GM19193 (cell line): ENCODE results near the gene LRRC36.

Experiments used
- POLR2A ChIP-seq: IDR thresholded peaks from 4 replicates; pipeline ENCODE4 v1.6.1; 2011; ENCODE audit not compliant: insufficient read depth, insufficient read length; ENCODE audit errors: extremely low read depth

LRRC36 gene

GRCh38 chr16:67415872-67416793 is 89.5 kb downstream of the LRRC36 start, which contains the start of gene ZDHHC1:
Gene ZDHHC1, minus strand, starts transcription at chr16:67416477. Its CDS starts 8,702 bp downstream, at chr16:67407775.
- TF ChIP-seq POLR2A: no peak

DNA sequence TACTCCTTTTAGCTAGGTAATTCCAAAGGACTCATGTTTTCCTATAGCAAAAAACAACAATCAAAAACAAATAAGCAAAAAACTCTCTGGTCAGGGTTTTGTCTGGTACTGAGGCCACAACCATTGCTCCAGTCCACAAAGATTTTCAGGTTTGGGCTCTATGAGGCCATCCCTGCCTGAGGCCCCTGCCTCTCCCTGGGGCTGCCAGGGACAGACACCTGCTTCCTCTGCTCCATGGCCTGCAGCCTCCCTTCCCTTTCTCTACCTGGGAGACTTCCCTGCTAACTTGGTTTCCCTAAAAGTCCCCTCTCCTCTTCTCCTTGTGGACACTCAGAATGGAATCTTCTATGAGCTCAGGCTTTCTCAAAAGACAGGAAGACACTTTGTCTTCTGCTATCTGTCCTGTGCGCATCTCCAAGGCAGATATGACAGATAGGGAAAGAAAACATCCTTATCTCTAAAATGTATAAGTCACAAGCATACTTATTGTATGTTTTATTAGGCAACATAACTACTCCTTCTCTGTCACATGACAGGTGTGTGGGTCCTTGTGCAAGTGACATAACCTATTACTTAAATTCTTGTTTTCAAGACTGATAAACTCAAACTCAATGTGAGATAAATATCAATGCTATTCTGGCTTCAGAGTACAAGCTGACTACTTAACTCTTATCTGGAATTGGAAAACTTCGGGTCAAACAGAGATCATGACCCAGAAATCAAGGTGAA is 90.9 kb downstream of the LRRC36 start:
- TF ChIP-seq POLR2A: no peak

DNA sequence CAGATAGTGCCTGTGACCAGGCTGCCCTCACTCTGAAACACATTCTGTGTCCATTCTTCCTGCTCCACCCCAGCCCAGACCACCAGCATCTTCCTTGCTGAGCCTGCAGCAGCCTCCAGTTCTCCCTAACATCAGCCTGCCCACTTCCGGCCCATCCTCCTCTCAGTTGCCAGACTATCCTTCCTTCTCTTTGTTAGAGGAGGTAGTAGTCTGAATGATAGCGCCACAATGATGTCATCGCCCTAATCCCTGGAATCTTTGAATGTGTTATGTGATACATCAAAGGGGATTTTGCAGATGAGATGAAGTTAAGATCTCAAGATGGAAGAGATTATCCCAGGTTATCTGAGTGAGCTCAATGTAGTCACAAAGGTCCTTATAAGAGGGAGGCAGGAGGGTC is 92.9 kb downstream of the LRRC36 start:
- no peak for TF ChIP-seq POLR2A

DNA sequence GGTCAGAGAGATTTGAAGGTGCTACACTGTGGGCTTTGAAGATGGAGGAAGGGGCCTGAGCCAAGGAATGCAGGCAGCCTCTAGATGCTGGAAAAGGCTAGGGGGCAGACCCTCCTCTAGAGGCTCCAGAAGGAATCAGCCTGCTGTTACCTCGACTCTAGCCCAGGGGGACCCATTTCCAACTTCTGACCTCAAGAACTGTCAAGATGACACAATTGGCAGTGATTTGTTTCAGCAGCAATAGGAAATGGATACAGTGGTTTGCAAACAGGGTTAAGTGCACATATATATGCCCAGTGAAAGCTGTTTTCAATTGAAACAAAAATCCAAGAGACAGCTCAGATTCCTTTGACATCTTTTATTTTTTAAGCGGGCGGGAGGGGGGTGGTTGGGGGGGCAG is 93.3 kb downstream of the LRRC36 start:
- no peak for TF ChIP-seq POLR2A

DNA sequence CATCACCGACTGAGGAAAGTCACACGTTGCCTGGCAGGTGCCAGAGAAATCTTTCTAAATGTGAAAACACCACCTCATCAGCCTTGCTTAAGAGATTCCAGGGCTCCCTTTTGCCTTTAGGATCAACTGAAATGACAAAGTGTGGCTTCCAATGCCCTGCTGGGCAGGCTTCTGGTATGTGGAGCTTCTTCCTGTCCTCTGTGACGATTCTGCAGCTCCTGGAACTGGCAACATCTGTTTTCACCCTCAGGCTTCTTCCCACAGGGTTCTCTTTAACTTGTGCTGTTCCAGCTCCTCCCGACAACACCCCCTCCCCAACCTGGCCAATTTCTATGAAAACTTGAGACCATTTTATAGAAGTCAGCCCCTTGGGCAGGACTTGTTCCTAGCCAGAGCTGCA is 94.4 kb downstream of the LRRC36 start:
- TF ChIP-seq POLR2A: no peak

GRCh38 chr16:67423015-67423414 is 96.4 kb downstream of the LRRC36 start:
- no peak for TF ChIP-seq POLR2A

GRCh38 chr16:67423611-67424260 is 97.1 kb downstream of the LRRC36 start:
- no peak for TF ChIP-seq POLR2A

GRCh38 chr16:67424261-67424615 is 97.6 kb downstream of the LRRC36 start:
- TF ChIP-seq POLR2A: no peak

- TF ChIP-seq POLR2A: no peak
Observed at GRCh38 chr16:67425061-67425460, 98.4 kb downstream of the LRRC36 start.

DNA sequence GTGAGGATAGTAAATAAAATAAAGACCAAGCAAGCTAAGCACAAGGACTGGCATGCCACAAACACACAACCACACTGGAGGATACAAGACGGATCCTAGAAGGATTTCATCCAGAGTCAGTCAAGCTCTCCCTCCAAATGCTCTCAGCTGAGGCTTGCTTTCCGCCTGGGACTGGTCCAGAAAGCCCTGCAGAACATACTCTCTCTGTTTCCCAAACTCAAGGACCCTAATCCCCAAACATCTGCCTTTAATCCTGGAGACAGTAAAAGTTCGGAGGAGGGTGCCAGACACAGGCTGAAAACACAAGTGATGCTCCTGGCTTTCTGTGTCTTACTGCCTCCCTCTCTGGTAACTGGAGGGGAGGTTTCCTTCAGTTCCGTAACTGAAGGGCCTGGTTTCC is 99.0 kb downstream of the LRRC36 start:
- TF ChIP-seq POLR2A: no peak

GRCh38 chr16:67426022-67426421 is 99.4 kb downstream of the LRRC36 start:
- no peak for TF ChIP-seq POLR2A

- no peak for TF ChIP-seq POLR2A
Observed at GRCh38 chr16:67426950-67427349, 100.3 kb downstream of the LRRC36 start.

DNA sequence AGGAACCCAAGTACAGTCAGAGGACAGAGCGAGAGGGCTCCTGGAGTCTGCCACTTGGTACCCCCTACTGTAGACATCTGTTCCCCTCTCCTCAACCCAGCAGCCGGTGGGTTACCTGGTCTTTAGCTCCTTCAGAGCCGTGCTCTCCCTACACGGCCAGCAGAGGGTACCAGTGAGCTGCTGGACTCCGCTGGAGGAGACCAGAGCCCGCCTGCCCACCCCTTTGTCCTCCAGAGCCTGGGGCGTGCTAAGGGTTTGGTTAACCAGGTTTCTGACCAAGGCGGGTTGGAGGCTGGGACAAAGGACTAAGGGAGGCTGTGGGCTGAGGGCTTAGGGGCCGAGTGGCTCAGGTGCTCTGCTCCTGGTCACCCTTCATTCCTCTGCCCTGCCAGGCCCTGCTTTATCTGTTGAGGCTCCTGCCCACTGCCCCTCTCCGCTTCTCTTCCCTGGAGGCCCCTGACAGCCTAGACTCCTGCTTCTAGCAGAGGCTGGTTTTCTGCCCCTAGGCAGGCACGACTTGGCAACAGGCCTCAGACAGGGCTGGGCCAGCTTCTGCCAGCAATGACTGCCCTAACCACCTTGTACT is 101.6 kb downstream of the LRRC36 start:
- TF ChIP-seq POLR2A: no peak

DNA sequence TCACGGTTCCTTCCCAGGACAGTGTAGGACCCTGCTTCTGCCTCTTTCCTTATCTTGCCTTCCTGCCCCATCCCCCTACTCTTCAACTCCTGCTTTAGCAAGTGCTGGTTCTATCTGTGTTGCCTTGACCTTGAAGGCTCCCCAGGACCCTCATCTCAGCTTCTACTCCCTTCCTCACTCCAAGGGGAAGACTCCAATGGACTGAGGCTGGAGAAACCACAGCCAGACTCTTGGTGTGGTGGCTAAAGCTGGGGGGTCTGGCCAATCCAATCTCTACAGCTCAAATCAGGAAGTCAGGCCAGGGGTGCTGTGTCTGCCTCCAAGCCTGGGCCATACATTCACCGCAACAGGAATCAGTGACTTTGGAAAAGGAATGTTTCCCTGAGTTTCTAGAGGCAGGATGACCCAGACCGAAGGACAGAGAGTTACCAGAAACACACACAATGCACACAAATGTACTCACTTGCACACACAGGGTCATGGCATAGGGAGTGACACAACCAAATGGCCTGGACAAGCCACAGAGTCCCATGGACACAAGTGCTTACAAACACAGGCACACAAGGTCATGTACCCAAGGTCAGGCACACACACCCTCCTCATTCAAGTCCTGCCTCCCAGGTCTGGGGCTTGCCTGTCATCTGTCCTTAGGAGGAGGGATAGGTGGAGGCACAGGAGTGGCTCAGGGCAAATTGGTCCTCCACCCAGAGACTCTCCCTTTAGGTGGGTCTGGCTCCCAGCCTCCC is 102.6 kb downstream of the LRRC36 start:
- no peak for TF ChIP-seq POLR2A
